MCF 10A (cell line): ENCODE measurements around the gene NID2. TPM values are rescaled to one million over a fixed set of nuclear protein-coding genes. Genes with fewer than 3 reads are reported as not detected.

ENCODE experiments used
- BruUV-seq: library from RNA; stranded (reverse); fragments of 400-500 nt; replicated peaks from 2 replicates; lab custom pipeline; 2021; lab: Mats Ljungman, UMichigan
- CTCF ChIA-PET: fragments of 300-600 bp; sonication (Branson Sonifier 250); formaldehyde crosslinking; extraction: SDS; loops from one replicate; lab custom pipeline; 2021; ENCODE audit warnings: antibody characterized with exemption, inconsistent platforms; lab: Yijun Ruan, JAX
- POLR2A ChIA-PET: fragments of 300-600, 350-650 bp; sonication (Branson Sonifier 250); formaldehyde crosslinking; extraction: SDS; loops from one replicate; lab custom pipeline; 2020; ENCODE audit warnings: antibody characterized with exemption, inconsistent platforms; lab: Yijun Ruan, JAX
- DNase-seq: peaks from one replicate; pipeline ENCODE4 v3.0.0-alpha.2; 2018; ENCODE audit not compliant: unreplicated experiment
- H3K27ac Mint-ChIP-seq: one replicate; pipeline ENCODE4 v1.8.0; 2022; ENCODE audit warnings: mild to moderate bottlenecking, low read depth, mixed read lengths; ENCODE audit not compliant: unreplicated experiment
- H3K27me3 Mint-ChIP-seq: one replicate; pipeline ENCODE4 v1.8.0; 2022; ENCODE audit warnings: mixed read lengths; ENCODE audit not compliant: insufficient read depth, unreplicated experiment
- H3K36me3 Mint-ChIP-seq: one replicate; pipeline ENCODE4 v1.8.0; 2022; ENCODE audit warnings: mild to moderate bottlenecking, moderate library complexity, mixed read lengths; ENCODE audit not compliant: insufficient read depth, unreplicated experiment
- H3K4me1 Mint-ChIP-seq: one replicate; pipeline ENCODE4 v1.8.0; 2022; ENCODE audit warnings: mixed read lengths; ENCODE audit not compliant: insufficient read depth, unreplicated experiment
- H3K4me3 Mint-ChIP-seq: one replicate; pipeline ENCODE4 v1.8.0; 2022; ENCODE audit warnings: mild to moderate bottlenecking, moderate library complexity, mixed read lengths; ENCODE audit not compliant: unreplicated experiment
- H3K9me3 Mint-ChIP-seq: one replicate; pipeline ENCODE4 v1.8.0; 2022; ENCODE audit warnings: mixed read lengths; ENCODE audit not compliant: unreplicated experiment
- intact Hi-C: fragments of 100-400 bp; cut with micrococcal nuclease; formaldehyde crosslinking; loops from 2 replicates; pipeline ENCODE4 v1.14.1; 2022
- total RNA-seq: library from RNA; stranded (reverse); gene quantifications from 2 replicates; pipeline ENCODE4 v1.2.3, GENCODE V29; 2022
- TF ChIP-seq, protein P1 (sequence below): fragments of 200-600 bp; IDR thresholded peaks from one replicate; pipeline ENCODE4 v1.8.0; 2022; ENCODE audit warnings: antibody characterized with exemption, mild to moderate bottlenecking; ENCODE audit not compliant: unreplicated experiment

Gene NID2
- total RNA-seq, 1 experiment from 2014 or later = not detected

DNA sequence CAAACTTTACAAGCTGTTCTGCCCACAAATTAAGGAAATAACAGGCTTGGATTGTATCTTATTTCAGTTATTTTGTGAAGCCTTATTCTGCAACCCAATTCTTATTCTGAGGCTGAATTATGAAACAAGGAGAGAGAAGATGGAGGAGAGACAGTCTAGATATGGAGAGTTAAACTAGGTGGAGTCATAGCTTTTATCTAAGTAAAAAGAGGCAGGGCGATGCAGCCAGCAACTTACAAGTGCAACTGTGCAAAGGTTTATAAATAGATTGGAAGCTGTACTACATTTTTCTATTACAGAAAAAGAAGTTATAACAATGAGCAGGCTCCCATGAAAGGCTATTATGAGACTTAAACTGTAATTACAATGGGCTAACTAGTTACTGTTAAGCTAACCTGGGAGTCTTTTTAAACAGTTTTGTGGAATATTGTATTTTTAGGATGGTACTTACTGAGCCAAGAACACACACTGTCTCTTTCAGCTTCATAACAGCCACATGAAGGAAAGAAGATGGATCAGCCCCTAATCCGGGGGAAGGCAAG, 22.4 kb downstream of the NID2 start:
- BruUV-seq = no TSS peak
- CTCF ChIA-PET = interaction anchor here (0.6 to 0.8 kb wide), 2 partner anchors 51 to 1466 kb away, joined by 3 to 5 read pairs; no protein-coding TSS in a partner anchor

GRCh38 chr14:52044791-52045522, 23.9 kb downstream of the NID2 start:
- H3K36me3 Mint-ChIP-seq = no peaks in the 10 kb centered on the region
- POLR2A ChIA-PET = interaction anchor here (0.6 kb wide), 1 partner anchor 665 kb away, joined by 3 read pairs; no protein-coding TSS in a partner anchor
- CTCF ChIA-PET = interaction anchor here (0.5 to 1.3 kb wide), 5 partner anchors 20 to 1307 kb away, joined by 3 to 4 read pairs (median 3); no protein-coding TSS in a partner anchor
- peaks cover 14% of the 10 kb centered on the region for H3K4me1 Mint-ChIP-seq
- no peak overlapping the region for H3K4me3 Mint-ChIP-seq
- DNase-seq = peak; percentile 39
- H3K9me3 Mint-ChIP-seq = no peaks in the 10 kb centered on the region
- TF ChIP-seq, protein P1, sequence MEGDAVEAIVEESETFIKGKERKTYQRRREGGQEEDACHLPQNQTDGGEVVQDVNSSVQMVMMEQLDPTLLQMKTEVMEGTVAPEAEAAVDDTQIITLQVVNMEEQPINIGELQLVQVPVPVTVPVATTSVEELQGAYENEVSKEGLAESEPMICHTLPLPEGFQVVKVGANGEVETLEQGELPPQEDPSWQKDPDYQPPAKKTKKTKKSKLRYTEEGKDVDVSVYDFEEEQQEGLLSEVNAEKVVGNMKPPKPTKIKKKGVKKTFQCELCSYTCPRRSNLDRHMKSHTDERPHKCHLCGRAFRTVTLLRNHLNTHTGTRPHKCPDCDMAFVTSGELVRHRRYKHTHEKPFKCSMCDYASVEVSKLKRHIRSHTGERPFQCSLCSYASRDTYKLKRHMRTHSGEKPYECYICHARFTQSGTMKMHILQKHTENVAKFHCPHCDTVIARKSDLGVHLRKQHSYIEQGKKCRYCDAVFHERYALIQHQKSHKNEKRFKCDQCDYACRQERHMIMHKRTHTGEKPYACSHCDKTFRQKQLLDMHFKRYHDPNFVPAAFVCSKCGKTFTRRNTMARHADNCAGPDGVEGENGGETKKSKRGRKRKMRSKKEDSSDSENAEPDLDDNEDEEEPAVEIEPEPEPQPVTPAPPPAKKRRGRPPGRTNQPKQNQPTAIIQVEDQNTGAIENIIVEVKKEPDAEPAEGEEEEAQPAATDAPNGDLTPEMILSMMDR = no peak
- intact Hi-C loops = no loop called here
- H3K27me3 Mint-ChIP-seq = no peaks in the 10 kb centered on the region
- H3K27ac Mint-ChIP-seq = no peak overlapping the region
- BruUV-seq = no TSS peak

More for the DNA sequence above, 22.4 kb downstream of the NID2 start:
- no peak overlapping the region for H3K4me3 Mint-ChIP-seq
- no peak for DNase-seq
- TF ChIP-seq, protein P1 = no peak
- intact Hi-C loops = no loop called here
- no peak overlapping the region for H3K27ac Mint-ChIP-seq
- H3K36me3 Mint-ChIP-seq = no peaks in the 10 kb centered on the region
- peaks cover 14% of the 10 kb centered on the region for H3K4me1 Mint-ChIP-seq
- no peaks in the 10 kb centered on the region for H3K9me3 Mint-ChIP-seq
- POLR2A ChIA-PET = no interaction called here
- no peaks in the 10 kb centered on the region for H3K27me3 Mint-ChIP-seq

GRCh38 chr14:52043690-52044089, 25.2 kb downstream of the NID2 start:
- no peak overlapping the region for H3K27ac Mint-ChIP-seq
- peaks cover 13% of the 10 kb centered on the region for H3K4me1 Mint-ChIP-seq
- peak; percentile 59 for DNase-seq
- CTCF ChIA-PET = interaction anchor here (0.6 to 1.5 kb wide), 11 partner anchors 9 to 429 kb away, joined by 3 to 7 read pairs (median 3); no protein-coding TSS in a partner anchor
- no peaks in the 10 kb centered on the region for H3K9me3 Mint-ChIP-seq
- POLR2A ChIA-PET = no interaction called here
- TF ChIP-seq, protein P1 = peak; percentile 35
- no peaks in the 10 kb centered on the region for H3K36me3 Mint-ChIP-seq
- no TSS peak for BruUV-seq
- intact Hi-C loops = loop anchor here (1.0 kb wide), 1 partner anchor 88 kb away; no protein-coding TSS in a partner anchor
- H3K4me3 Mint-ChIP-seq = no peak overlapping the region
- H3K27me3 Mint-ChIP-seq = no peaks in the 10 kb centered on the region
